HG03108 (cell line): ENCODE data around the gene RSRC1.
"Not testable (repeated sequence)": the region's sequence is repeated elsewhere in the genome, so short reads cannot be mapped to it uniquely, and the experiment has no call there.

Experiments used
- ATAC-seq: cut with Tn5 transposase; IDR thresholded peaks from one replicate; pipeline ENCODE4 v1.9.1; 2021; ENCODE audit warnings: moderate library complexity; ENCODE audit not compliant: unreplicated experiment

Gene RSRC1

GRCh38 chr3:158509891-158510290, 400.0 kb downstream of the RSRC1 start:
- no peak for ATAC-seq

- not testable (repeated sequence) for ATAC-seq
These were observed 406.8 kb downstream of the RSRC1 start for GRCh38 chr3:158516729-158517128.

DNA sequence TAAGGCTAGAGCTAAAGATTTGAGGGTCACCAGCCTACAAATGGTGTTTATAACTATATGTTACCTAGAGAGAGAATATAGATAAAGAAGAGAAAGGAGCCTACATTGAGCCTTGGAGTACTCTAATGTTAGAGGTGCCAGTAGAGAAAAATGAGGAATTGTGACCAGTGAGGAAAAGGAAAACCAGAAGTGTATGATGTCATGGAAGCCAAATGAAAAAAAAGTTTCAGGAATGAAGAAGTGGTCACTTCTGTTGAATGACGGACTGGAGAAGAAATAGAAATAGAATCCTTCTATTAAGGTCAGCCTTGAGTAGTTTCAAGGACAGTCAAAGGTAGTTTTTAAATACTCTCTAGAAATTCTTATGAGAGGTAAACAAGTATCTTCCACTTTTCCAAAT, 409.9 kb downstream of the RSRC1 start:
- ATAC-seq = no peak

DNA sequence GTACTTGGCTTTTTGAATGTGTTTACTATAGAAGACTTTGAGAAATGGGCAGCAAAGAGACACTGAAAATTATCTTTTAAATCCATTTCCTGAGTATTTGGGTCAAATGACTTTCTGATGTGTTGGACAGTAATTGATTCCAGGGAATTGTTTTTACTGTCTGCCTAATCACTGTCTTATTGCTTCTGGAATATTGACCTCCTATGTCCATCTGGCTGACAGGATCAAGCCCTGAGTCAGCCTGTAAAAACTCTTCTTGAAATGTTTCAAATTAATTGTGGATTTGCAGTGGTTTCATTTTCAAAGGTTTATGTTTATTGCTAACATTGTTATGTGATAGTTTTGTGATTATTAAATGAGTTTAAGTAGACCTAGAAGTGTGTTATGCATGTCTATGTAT, 410.5 kb downstream of the RSRC1 start:
- no peak for ATAC-seq

GRCh38 chr3:158522221-158523136, 412.6 kb downstream of the RSRC1 start:
- no peak for ATAC-seq

- no peak for ATAC-seq
These were observed 418.3 kb downstream of the RSRC1 start for GRCh38 chr3:158528076-158528674.

DNA sequence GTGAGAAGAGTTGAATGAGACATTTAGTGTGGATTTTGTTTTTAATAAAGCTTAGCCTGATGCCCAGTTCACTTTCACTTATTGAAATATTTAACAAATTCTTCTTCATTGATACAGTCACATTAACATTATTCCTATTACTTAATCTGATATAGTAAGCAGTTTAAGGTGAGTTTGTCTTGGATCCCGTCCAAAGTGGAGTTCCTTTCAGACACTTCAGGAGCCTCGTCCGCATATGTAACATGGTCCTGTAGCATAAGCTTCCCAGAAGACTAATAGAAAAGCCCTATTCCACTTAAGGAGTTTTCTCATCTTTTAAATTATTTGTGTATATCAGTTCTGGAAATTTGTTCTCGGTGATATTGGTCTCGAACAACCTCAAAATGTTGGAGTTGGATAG, 421.4 kb downstream of the RSRC1 start:
- no peak for ATAC-seq

DNA sequence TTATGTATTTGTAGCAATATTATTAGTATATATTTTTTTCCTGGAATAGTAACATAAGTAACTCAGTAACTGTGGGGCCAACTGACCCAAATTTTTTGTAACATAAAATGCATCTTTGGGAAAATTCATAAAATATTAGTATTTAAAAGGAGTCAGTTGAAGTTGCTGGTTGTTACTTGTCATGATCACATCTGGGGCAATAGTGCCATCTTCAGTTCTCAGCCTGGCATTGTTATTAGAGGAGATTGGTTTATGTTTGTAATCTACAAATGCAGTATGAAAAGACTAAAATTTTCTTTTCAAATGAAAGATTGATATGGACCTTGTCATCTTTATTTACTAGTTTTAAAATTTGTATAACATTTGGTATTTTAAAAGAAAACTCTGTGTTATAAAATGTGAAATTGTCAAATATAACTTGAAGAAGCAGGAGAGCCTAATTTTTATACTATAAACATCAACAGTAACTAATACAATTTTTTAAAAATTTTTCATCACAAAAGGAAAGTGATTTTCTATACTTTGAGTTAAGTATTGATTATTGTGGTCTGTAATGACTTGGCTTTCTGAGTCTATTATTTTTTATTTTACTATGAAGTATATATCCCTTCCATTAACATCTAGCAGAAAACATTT, 422.3 kb downstream of the RSRC1 start:
- ATAC-seq = no peak

DNA sequence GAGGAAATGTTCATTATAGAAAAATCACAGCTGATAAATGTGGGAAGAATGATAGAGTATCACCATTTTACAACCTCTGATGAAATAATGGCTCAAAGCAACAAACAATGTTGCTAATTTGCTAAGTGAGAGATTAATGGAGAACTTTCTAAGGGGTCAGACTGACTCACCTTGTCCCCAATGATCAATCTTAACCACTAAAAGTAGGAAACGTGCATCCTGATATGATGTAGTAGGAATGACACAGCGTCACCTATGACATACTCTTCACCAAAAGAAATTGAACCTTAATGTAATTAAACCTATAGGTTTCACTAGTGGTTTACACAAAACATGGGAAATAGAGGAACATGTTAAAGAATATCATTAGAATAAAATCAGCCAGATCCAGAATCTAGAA, 426.0 kb downstream of the RSRC1 start:
- no peak for ATAC-seq

GRCh38 chr3:158539414-158540014, 429.6 kb downstream of the RSRC1 start:
- ATAC-seq = no peak

- ATAC-seq = no peak
These were observed 430.2 kb downstream of the RSRC1 start for GRCh38 chr3:158540066-158540465.

- ATAC-seq = no peak
These were observed 438.8 kb downstream of the RSRC1 start for GRCh38 chr3:158548691-158549090.

GRCh38 chr3:158549938-158550337, 440.0 kb downstream of the RSRC1 start:
- not testable (repeated sequence) for ATAC-seq

DNA sequence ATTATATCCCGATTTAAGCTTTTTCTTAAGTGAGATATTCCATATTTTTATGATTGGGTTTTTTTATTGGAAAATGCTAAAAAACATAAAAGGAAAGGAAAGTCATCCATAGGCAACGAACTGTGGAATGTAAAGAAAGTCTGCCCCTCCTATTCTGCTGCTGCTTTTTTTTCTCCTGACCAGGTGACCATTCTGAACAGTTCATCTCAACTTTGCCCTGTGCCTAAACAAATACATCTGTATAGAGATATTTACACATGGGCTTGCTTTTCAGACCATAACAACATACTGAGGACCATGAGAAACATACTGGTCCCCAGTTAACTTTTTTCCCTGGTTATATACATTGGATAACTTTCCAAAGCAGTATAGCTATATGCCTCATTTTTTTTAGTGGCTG, 442.2 kb downstream of the RSRC1 start:
- ATAC-seq = no peak

GRCh38 chr3:158559504-158559903, 449.6 kb downstream of the RSRC1 start:
- no peak for ATAC-seq

- ATAC-seq = no peak
These were observed 451.1 kb downstream of the RSRC1 start for GRCh38 chr3:158560979-158561378.

DNA sequence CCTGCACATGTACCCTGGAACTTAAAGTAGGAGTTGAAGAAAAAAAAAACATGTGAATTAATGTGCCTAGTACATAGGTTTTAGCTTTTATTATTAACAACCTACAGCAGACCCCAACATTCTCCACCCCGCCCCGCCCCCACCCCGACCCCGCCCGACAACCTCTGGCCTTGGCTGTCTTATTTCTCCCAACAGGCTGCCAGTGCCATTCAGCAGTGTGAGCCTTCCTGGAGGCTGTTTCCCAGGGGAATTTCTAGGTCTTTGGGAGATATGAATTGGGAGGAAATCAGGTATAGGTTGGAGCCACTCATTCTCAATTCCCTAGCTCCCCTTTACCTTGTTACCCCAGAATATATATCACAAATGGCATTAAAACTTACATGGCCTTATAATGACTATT, 452.8 kb downstream of the RSRC1 start:
- ATAC-seq = no peak

- ATAC-seq = no peak
These were observed 453.2 kb downstream of the RSRC1 start for GRCh38 chr3:158563076-158563475.

DNA sequence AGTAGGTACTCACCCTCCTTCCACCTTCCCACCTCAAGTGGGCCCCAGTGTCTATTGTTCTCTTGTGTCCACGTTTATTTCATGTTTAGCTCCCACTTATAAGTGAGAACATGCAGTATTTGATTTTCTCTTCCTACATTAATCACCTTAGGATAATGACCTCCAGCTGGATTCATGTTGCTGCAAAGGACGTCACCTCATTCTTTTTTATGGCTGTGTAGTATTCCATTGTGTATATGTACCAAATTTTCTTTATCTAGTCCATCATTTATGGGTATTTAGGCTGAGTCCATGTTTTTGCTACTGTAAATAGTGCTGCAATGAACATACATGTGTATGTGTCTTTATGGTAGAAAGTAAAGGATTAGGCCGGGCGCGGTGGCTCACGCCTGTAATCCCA, 455.2 kb downstream of the RSRC1 start:
- ATAC-seq = no peak

DNA sequence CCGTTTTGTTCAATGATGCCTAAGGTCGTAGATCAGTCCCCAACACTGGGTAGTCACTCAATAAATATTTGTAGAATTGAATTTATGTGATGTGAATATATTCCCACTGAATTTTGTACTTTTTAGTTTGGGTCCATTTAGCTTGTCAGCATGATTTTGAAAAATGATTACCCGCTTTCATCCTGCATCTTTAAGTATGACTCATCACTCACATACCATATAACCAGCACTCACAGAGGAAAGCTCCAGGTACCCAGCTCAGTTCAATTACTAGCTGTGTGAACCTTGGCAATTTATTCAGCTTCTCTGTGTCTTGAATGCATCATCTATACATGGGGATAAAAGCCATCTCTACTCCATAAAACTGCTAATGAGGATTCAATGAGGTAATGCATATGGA, 458.9 kb downstream of the RSRC1 start:
- no peak for ATAC-seq

- ATAC-seq = no peak
These were observed 459.9 kb downstream of the RSRC1 start for GRCh38 chr3:158569794-158570193.
